ENCODE data around the gene HNRNPU. TPM values are rescaled to one million over a fixed set of nuclear protein-coding genes. Genes with fewer than 3 reads are reported as not detected.
A peak's percentile ranks its signal among the peaks of the same experiment; 100 is the strongest.

Gene HNRNPU
- total RNA-seq (2014; rRNA removed; shearing (Covaris generic)) = 411 and 566 TPM in 2 replicates

- Histone ChIP-seq H3K4me1 (replicated peaks) (peaks cover 29% of the 10 kb centered on the region), H3K4me3 (peak within 1 kb of the TSS; percentile 85), H3K36me3 (peaks cover 47% of the 10 kb centered on the region), H3K9me3 (replicated peaks) (no peaks in the 10 kb centered on the region), H3K27me3 (replicated peaks) (no peaks in the 10 kb centered on the region), H3K27ac (peak within 1 kb of the TSS; percentile 95)
- peak; percentile 96 to 98 for DNase-seq (ENCODE audit: low read depth in 1 of 2, low spot score in 2 of 2)
These were observed at the start of gene HNRNPU for GRCh38 chr1:244864253-244865027. Gene HNRNPU (minus strand): TSS chr1:244864543. CDS start chr1:244864307, 236 bp downstream.

GRCh38 chr1:244913806-244914205, 49.5 kb upstream of the HNRNPU start:
- H3K27me3 ChIP-seq (replicated peaks) = no peaks in the 10 kb centered on the region
- H3K9me3 ChIP-seq (replicated peaks) = no peaks in the 10 kb centered on the region
- no peak overlapping the region for H3K27ac ChIP-seq
- H3K36me3 ChIP-seq = no peaks in the 10 kb centered on the region
- H3K4me3 ChIP-seq = no peak overlapping the region
- no peak for DNase-seq (ENCODE audit: low read depth in 1 of 2, low spot score in 2 of 2)
- peaks cover under 1% of the 10 kb centered on the region for H3K4me1 ChIP-seq (replicated peaks)

GRCh38 chr1:244904119-244904518, 39.8 kb upstream of the HNRNPU start:
- no peak for DNase-seq (ENCODE audit: low read depth in 1 of 2, low spot score in 2 of 2)
- Histone ChIP-seq H3K27ac (no peak overlapping the region), H3K36me3 (no peaks in the 10 kb centered on the region), H3K4me3 (no peak overlapping the region), H3K27me3 (replicated peaks) (no peaks in the 10 kb centered on the region), H3K4me1 (replicated peaks) (peaks cover 12% of the 10 kb centered on the region), H3K9me3 (replicated peaks) (no peaks in the 10 kb centered on the region)

- Histone ChIP-seq H3K27me3 (replicated peaks) (no peaks in the 10 kb centered on the region), H3K9me3 (replicated peaks) (no peaks in the 10 kb centered on the region), H3K4me3 (no peak overlapping the region), H3K4me1 (replicated peaks) (peaks cover 23% of the 10 kb centered on the region), H3K36me3 (no peaks in the 10 kb centered on the region), H3K27ac (no peak overlapping the region)
- DNase-seq (ENCODE audit: low read depth in 1 of 2, low spot score in 2 of 2) = no peak
These were observed 37.2 kb upstream of the HNRNPU start for GRCh38 chr1:244901400-244902015.

GRCh38 chr1:244897476-244898254, 33.3 kb upstream of the HNRNPU start:
- Histone ChIP-seq H3K4me3 (no peak overlapping the region), H3K9me3 (replicated peaks) (no peaks in the 10 kb centered on the region), H3K4me1 (replicated peaks) (peaks cover 41% of the 10 kb centered on the region), H3K36me3 (no peaks in the 10 kb centered on the region), H3K27ac (peak overlapping the region; percentile 80; the same call in 1 of the 2 replicates), H3K27me3 (replicated peaks) (no peaks in the 10 kb centered on the region)
- no peak for DNase-seq (ENCODE audit: low read depth in 1 of 2, low spot score in 2 of 2)

GRCh38 chr1:244896550-244896949, 32.2 kb upstream of the HNRNPU start:
- H3K27ac ChIP-seq = peak overlapping the region; percentile 80
- H3K36me3 ChIP-seq = no peaks in the 10 kb centered on the region
- no peaks in the 10 kb centered on the region for H3K9me3 ChIP-seq (replicated peaks)
- peaks cover 49% of the 10 kb centered on the region for H3K4me1 ChIP-seq (replicated peaks)
- DNase-seq (ENCODE audit: low read depth in 1 of 2, low spot score in 2 of 2) = peak; percentile 61 to 84
- H3K27me3 ChIP-seq (replicated peaks) = no peaks in the 10 kb centered on the region
- no peak overlapping the region for H3K4me3 ChIP-seq

GRCh38 chr1:244893836-244894235, 29.5 kb upstream of the HNRNPU start:
- H3K9me3 ChIP-seq (replicated peaks) = no peaks in the 10 kb centered on the region
- H3K4me3 ChIP-seq = no peak overlapping the region
- no peak for DNase-seq (ENCODE audit: low read depth in 1 of 2, low spot score in 2 of 2)
- peaks cover 38% of the 10 kb centered on the region for H3K4me1 ChIP-seq (replicated peaks)
- no peak overlapping the region for H3K27ac ChIP-seq
- H3K36me3 ChIP-seq = no peaks in the 10 kb centered on the region
- no peaks in the 10 kb centered on the region for H3K27me3 ChIP-seq (replicated peaks)

- H3K4me1 ChIP-seq (replicated peaks) = peaks cover 5% of the 10 kb centered on the region
- DNase-seq (ENCODE audit: low read depth in 1 of 2, low spot score in 2 of 2) = no peak
- H3K27me3 ChIP-seq (replicated peaks) = no peaks in the 10 kb centered on the region
These were observed 22.9 kb upstream of the HNRNPU start for GRCh38 chr1:244887281-244887680.

GRCh38 chr1:244881552-244882280, 17.4 kb upstream of the HNRNPU start:
- no peaks in the 10 kb centered on the region for H3K9me3 ChIP-seq (replicated peaks)
- H3K27me3 ChIP-seq (replicated peaks) = no peaks in the 10 kb centered on the region
- no peaks in the 10 kb centered on the region for H3K36me3 ChIP-seq
- no peak overlapping the region for H3K4me3 ChIP-seq
- H3K4me1 ChIP-seq (replicated peaks) = no peaks in the 10 kb centered on the region
- DNase-seq (ENCODE audit: low read depth in 1 of 2, low spot score in 2 of 2) = no peak
- H3K27ac ChIP-seq = no peak overlapping the region

More at GRCh38 chr1:244887281-244887680, 22.9 kb upstream of the HNRNPU start:
- H3K27ac ChIP-seq = no peak overlapping the region
- no peak overlapping the region for H3K4me3 ChIP-seq
- no peaks in the 10 kb centered on the region for H3K36me3 ChIP-seq
- H3K9me3 ChIP-seq (replicated peaks) = no peaks in the 10 kb centered on the region

GRCh38 chr1:244878681-244879080, 14.3 kb upstream of the HNRNPU start:
- no peak overlapping the region for H3K27ac ChIP-seq
- H3K4me3 ChIP-seq = no peak overlapping the region
- DNase-seq (ENCODE audit: low read depth in 1 of 2, low spot score in 2 of 2) = no peak
- no peaks in the 10 kb centered on the region for H3K9me3 ChIP-seq (replicated peaks)
- H3K4me1 ChIP-seq (replicated peaks) = no peaks in the 10 kb centered on the region; the same call in 1 of the 2 replicates
- H3K27me3 ChIP-seq (replicated peaks) = no peaks in the 10 kb centered on the region
- no peaks in the 10 kb centered on the region for H3K36me3 ChIP-seq

- no peak for DNase-seq (ENCODE audit: low read depth in 1 of 2, low spot score in 2 of 2)
- Histone ChIP-seq H3K27ac (no peak overlapping the region), H3K36me3 (no peaks in the 10 kb centered on the region), H3K9me3 (replicated peaks) (no peaks in the 10 kb centered on the region), H3K4me3 (no peak overlapping the region), H3K4me1 (replicated peaks) (no peaks in the 10 kb centered on the region; the same call in 1 of the 2 replicates), H3K27me3 (replicated peaks) (no peaks in the 10 kb centered on the region)
These were observed 12.0 kb upstream of the HNRNPU start for GRCh38 chr1:244876228-244876910.

GRCh38 chr1:244874974-244875579, 10.7 kb upstream of the HNRNPU start:
- Histone ChIP-seq H3K4me3 (no peak overlapping the region), H3K27ac (no peak overlapping the region), H3K36me3 (no peaks in the 10 kb centered on the region)

More at GRCh38 chr1:244874974-244875579, 10.7 kb upstream of the HNRNPU start:
- DNase-seq (ENCODE audit: low read depth in 1 of 2, low spot score in 2 of 2) = no peak
- Histone ChIP-seq H3K4me1 (replicated peaks) (no peaks in the 10 kb centered on the region; the same call in 1 of the 2 replicates), H3K27me3 (replicated peaks) (no peaks in the 10 kb centered on the region), H3K9me3 (replicated peaks) (no peaks in the 10 kb centered on the region)

All from SJSA1 (cell line).